Glomerular endothelial cell (primary cell): ENCODE measurements around the gene FAN1. TPM values are rescaled to one million over a fixed set of nuclear protein-coding genes. Genes with fewer than 3 reads are reported as not detected.

Experiments
- DNase-seq: peaks from one replicate; pipeline ENCODE4 v3.0.0-alpha.2; 2011; ENCODE audit warnings: low read depth, low spot score; ENCODE audit errors: extremely low read depth
- total RNA-seq: library from RNA; depleted of rRNA; stranded (reverse); fragments of >200 nt; gene quantifications from 2 replicates; pipeline ENCODE4 v1.2.3, GENCODE V29; 2015

The FAN1 gene
- total RNA-seq, 1 donor from 2014 or later = 9.7 TPM

- DNase-seq = no peak
Observed at GRCh38 chr15:30919877-30920550, 16.3 kb downstream of the FAN1 start.

GRCh38 chr15:30921106-30921505 is 17.4 kb downstream of the FAN1 start:
- DNase-seq = no peak

- no peak for DNase-seq
Observed at GRCh38 chr15:30921781-30922479, 18.2 kb downstream of the FAN1 start.

- no peak for DNase-seq
Observed at GRCh38 chr15:30922480-30923311, 19.0 kb downstream of the FAN1 start.

- no peak for DNase-seq
Observed at GRCh38 chr15:30923429-30923828, 19.7 kb downstream of the FAN1 start.

GRCh38 chr15:30924353-30924752 is 20.6 kb downstream of the FAN1 start:
- no peak for DNase-seq

- no peak for DNase-seq
Observed at GRCh38 chr15:30925686-30926085, 22.0 kb downstream of the FAN1 start.

- DNase-seq = no peak
Observed at GRCh38 chr15:30926161-30926560, 22.4 kb downstream of the FAN1 start.

- DNase-seq = no peak
Observed at GRCh38 chr15:30927148-30927761, 23.5 kb downstream of the FAN1 start.

GRCh38 chr15:30928076-30928475 is 24.4 kb downstream of the FAN1 start:
- DNase-seq = no peak

- no peak for DNase-seq
Observed at GRCh38 chr15:30929064-30929669, 25.5 kb downstream of the FAN1 start.

- no peak for DNase-seq
Observed at GRCh38 chr15:30929982-30930381, 26.3 kb downstream of the FAN1 start.

- no peak for DNase-seq
Observed at GRCh38 chr15:30930422-30930821, 26.7 kb downstream of the FAN1 start.

GRCh38 chr15:30933293-30933692 is 29.6 kb downstream of the FAN1 start:
- DNase-seq = no peak

GRCh38 chr15:30939161-30939560 is 35.4 kb downstream of the FAN1 start:
- no peak for DNase-seq

GRCh38 chr15:30940359-30940758 is 36.6 kb downstream of the FAN1 start:
- DNase-seq = no peak

GRCh38 chr15:30941520-30941919 is 37.8 kb downstream of the FAN1 start:
- no peak for DNase-seq

- no peak for DNase-seq
Observed at GRCh38 chr15:30943654-30944335, 40.1 kb downstream of the FAN1 start.

- DNase-seq = no peak
Observed at GRCh38 chr15:30953183-30953582, 49.5 kb downstream of the FAN1 start.

- DNase-seq = no peak
Observed at GRCh38 chr15:30953731-30954378, 50.1 kb downstream of the FAN1 start.
